GM19324 (cell line): ENCODE results near the gene ARPIN.
"Not testable (repeated sequence)": the region's sequence is repeated elsewhere in the genome, so short reads cannot be mapped to it uniquely, and the experiment has no call there.

Experiments
- ATAC-seq: cut with Tn5 transposase; IDR thresholded peaks from one replicate; pipeline ENCODE4 v1.9.1; 2021; ENCODE audit warnings: mild to moderate bottlenecking, moderate library complexity; ENCODE audit not compliant: unreplicated experiment, low FRiP score

Gene ARPIN

DNA sequence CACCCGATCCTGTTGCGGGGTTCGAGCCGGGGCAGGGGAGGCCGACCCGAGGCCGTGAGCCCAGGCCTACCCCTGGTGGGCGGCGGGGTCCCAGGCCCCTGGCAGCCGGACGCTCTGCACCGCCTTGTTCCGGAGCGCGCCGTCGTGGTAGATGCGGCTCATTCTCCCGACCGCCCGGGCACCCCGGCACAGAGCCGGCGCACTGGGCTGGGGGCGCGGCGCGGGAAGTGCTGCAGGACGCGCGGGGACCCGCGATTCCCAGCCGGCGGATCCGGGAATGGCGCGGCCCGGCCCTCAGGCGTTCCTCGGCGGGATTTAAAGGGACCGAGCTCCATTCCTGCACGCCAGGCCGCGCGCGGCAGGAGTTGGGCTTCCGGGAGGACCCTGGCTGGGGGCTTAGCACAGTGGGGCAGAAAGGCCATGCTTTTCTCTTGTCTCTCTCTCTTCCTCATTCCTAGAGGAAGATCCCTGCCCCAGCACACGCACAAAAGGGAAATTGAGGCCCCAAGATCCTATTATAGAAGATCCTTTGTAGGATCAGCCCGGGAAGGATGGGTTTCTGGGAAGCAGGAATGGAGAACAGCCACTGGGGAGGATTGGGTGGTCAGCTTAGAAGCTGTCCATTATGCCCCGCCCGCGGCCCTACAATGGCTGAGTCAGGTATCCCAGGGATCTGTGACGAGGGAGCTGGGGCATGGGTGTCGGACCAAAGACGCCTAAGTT lies at the start of gene ARPIN:
Gene ARPIN (minus strand): TSS at position 279 of the 723 bp plus-strand sequence. CDS start 117 bp downstream, at position 162.
- no peak for ATAC-seq

DNA sequence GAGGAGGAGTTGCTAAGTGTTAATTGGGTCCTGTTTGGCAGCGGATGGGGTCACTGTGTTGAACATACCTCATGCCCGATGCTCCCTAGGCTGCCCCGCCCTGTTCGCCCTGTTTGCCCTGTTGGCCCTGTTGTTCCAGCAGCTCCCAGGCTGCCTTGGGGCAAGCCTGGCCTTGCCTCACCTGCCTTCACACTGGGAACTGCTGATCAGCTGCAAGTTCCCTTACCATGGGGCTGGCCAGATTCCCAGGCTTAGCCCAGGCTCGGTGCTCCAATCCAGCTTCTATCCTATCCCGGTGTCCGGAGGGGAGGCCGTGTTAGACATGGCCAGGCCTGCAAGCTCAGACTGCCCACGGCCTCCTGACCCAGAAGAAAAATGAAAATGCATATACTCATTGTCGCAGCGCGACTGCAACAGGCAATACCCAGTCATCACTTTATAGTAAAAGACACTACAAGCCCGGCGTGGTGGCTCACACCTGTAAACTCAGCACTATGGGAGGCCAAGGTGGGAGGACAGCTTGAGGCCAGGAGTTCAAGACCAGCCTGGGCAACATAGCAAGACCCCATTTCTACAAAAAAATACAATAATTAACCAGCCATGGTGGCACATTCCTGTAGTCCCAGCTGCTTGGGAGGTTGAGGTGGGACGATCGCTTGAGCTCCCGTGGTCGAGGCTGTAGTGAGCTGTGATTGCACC lies 45.5 kb upstream of the ARPIN start:
- no peak for ATAC-seq

GRCh38 chr15:89955449-89955998 lies 42.8 kb upstream of the ARPIN start:
- not testable (repeated sequence) for ATAC-seq

GRCh38 chr15:89954541-89954940 lies 41.8 kb upstream of the ARPIN start:
- no peak for ATAC-seq

DNA sequence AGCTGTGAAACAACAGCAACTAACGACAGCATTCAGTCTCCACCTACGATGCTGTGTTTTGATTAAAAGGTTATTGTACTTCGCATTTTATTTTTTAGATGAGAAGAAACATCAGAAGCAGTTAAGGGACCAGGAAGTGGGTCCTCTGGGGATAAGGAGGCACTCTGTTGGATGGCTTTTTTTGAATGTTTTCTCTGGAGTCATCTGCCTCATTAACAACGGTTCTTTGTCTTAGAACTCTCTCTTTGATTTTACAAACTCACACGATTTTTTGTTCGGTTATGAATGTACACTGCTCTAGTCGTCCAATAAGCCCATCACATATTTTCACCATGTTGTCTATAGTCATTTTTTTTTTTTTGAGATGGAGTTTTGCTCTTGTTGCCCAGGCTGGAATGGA lies 36.0 kb upstream of the ARPIN start:
- no peak for ATAC-seq

GRCh38 chr15:89947385-89947784 lies 34.6 kb upstream of the ARPIN start:
- ATAC-seq: no peak

DNA sequence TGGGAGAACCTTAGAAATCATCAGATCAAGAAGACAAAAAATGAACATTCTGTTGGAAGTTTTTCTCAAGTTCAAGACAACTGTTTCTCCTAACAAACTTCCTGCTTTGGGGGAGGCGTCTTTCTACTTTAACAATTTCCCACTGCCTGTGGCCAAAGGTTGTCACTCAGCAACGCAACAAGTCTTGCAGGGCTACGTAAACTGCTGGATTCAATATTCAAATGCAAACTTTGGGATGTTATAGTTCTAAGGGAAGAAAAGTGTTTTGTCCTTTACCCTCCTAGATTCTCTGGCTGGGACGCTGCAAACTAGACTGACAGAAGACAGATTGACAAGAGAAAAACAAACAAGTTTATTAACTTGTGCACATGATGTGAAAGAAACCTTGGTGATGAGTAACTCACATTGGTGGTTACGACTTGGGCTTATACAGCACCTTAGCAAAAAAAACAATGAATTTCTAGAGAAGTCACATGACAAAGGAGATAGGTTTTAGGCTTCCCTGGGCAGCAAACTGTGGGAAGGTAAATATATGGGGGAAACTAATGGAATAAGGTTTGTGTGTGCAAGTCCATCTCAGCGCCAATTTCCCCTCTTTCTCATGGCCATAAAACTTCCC lies 34.0 kb upstream of the ARPIN start:
- no peak for ATAC-seq

- not testable (repeated sequence) for ATAC-seq
These were observed 31.0 kb upstream of the ARPIN start for GRCh38 chr15:89943721-89944120.

GRCh38 chr15:89939910-89940309 lies 27.2 kb upstream of the ARPIN start:
- ATAC-seq: no peak

DNA sequence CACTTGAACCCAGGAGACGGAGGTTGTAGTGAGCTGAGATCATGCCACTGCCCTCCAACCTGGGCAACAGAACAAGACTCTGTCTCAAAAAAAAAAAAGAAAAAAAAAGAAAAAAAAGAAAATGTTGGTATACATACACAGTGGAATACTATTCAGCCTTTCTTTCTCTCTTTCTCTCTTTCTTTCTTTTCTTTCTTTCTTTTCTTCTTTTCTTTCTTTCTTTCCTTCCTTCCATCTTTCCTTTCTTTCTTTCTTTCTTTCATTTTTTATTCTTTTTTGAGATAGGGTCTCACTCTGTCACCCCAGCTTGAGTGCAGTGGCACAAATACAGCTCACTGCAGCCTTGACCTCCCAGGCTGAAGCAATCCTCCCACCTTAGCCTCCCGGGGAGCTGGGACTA lies 26.6 kb upstream of the ARPIN start:
- ATAC-seq: not testable (repeated sequence)

- ATAC-seq: no peak
These were observed 24.9 kb upstream of the ARPIN start for GRCh38 chr15:89937365-89938350.

- ATAC-seq: no peak
These were observed 24.1 kb upstream of the ARPIN start for GRCh38 chr15:89936786-89937265.

GRCh38 chr15:89936051-89936785 lies 23.5 kb upstream of the ARPIN start:
- ATAC-seq: no peak

DNA sequence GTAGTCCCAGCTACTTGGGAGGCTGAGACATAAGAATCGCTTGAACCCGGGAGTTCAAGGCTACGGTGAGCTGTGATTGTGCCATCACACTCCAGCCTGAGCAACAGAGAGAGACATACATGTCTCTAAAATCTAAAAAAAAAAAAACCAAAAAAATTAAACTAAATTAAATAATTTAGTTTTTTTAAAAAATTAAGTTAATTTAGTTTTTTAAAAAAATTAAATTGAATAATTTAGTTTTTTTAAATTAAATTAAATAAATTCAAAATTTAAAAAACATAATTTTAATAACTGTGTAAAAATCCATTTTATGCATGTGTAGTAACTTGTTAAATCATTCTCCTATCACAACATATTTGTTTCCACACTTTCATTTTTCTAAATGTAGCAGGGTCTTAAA lies 20.1 kb upstream of the ARPIN start:
- ATAC-seq: no peak

- no peak for ATAC-seq
These were observed 15.7 kb upstream of the ARPIN start for GRCh38 chr15:89928421-89928820.

GRCh38 chr15:89926158-89926557 lies 13.4 kb upstream of the ARPIN start:
- no peak for ATAC-seq

GRCh38 chr15:89917442-89918101 lies 4.8 kb upstream of the ARPIN start:
- no peak for ATAC-seq

DNA sequence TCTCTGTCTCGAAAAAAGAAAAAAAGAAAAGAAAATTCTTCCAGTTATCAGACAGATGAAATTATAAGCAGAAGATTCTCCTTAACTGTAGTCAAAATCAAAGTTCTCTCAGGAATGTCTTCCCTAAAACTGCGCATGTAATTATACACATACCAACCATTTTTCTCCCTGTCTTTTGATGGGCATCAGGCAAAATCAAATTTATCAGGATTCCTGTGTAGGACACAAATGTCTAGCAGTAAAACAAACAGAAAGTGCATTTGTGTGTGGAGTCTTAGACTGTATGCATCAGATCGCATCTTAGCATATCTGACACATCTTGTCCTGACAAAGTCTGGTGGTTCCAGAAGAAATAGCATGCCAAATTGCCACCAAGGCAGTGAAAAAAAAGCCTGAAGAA lies 3.9 kb upstream of the ARPIN start:
- ATAC-seq: no peak

GRCh38 chr15:89912145-89912673 lies 543 bp downstream of the ARPIN start:
- no peak for ATAC-seq
